Erythroblast (primary cell): Measurements from ENCODE around the gene PCDH19.

Experiments used
- DNase-seq, 2 experiments: peaks; one replicate each; lab custom pipeline; 2025; lab: John Stamatoyannopoulos, UW
- GATA1 ChIP-seq: IDR thresholded peaks from 2 replicates; pipeline ENCODE4 v1.6.1; 2011; ENCODE audit warnings: low read depth, mild to moderate bottlenecking, control low read depth, low read length, moderate library complexity
- POLR2A ChIP-seq: IDR thresholded peaks from 2 replicates; pipeline ENCODE4 v1.6.1; 2011; ENCODE audit warnings: mild to moderate bottlenecking, low read length

PCDH19 gene

GRCh38 chrX:100376576-100376975 lies 33.5 kb downstream of the PCDH19 start:
- TF ChIP-seq POLR2A (no peak), GATA1 (no peak)
- DNase-seq, result no peak

GRCh38 chrX:100373673-100374072 lies 36.4 kb downstream of the PCDH19 start:
- DNase-seq, result no peak

GRCh38 chrX:100368167-100368566 lies 41.9 kb downstream of the PCDH19 start:
- no peak for DNase-seq
- TF ChIP-seq POLR2A (no peak), GATA1 (no peak)

More at GRCh38 chrX:100373673-100374072, 36.4 kb downstream of the PCDH19 start:
- TF ChIP-seq GATA1, result no peak
- no peak for TF ChIP-seq POLR2A

GRCh38 chrX:100363896-100364295 lies 46.2 kb downstream of the PCDH19 start:
- no peak for DNase-seq
- TF ChIP-seq GATA1, result no peak
- no peak for TF ChIP-seq POLR2A

- TF ChIP-seq GATA1, result no peak
- TF ChIP-seq POLR2A, result no peak
- no peak for DNase-seq
These were observed 51.3 kb downstream of the PCDH19 start for GRCh38 chrX:100358766-100359165.

- DNase-seq, result no peak
- TF ChIP-seq GATA1 (no peak), POLR2A (no peak)
These were observed 53.6 kb downstream of the PCDH19 start for GRCh38 chrX:100356351-100356896.

GRCh38 chrX:100355680-100356079 lies 54.4 kb downstream of the PCDH19 start:
- TF ChIP-seq POLR2A, result no peak
- TF ChIP-seq GATA1, result no peak
- no peak for DNase-seq

GRCh38 chrX:100353326-100353725 lies 56.7 kb downstream of the PCDH19 start:
- no peak for DNase-seq
- TF ChIP-seq POLR2A (no peak), GATA1 (no peak)

- no peak for TF ChIP-seq POLR2A
- no peak for TF ChIP-seq GATA1
- DNase-seq, result no peak
These were observed 59.2 kb downstream of the PCDH19 start for GRCh38 chrX:100350704-100351489.

- TF ChIP-seq GATA1 (no peak), POLR2A (no peak)
- DNase-seq, result no peak
These were observed 60.7 kb downstream of the PCDH19 start for GRCh38 chrX:100349391-100349790.

GRCh38 chrX:100341142-100341510 lies 68.9 kb downstream of the PCDH19 start:
- DNase-seq, result no peak
- TF ChIP-seq GATA1, result no peak
- TF ChIP-seq POLR2A, result no peak

GRCh38 chrX:100340491-100341141 lies 69.5 kb downstream of the PCDH19 start:
- TF ChIP-seq GATA1, result no peak
- TF ChIP-seq POLR2A, result no peak
- DNase-seq, result no peak

- TF ChIP-seq POLR2A (no peak), GATA1 (no peak)
- DNase-seq, result no peak
These were observed 81.7 kb downstream of the PCDH19 start for GRCh38 chrX:100328351-100328750.

- no peak for TF ChIP-seq POLR2A
- no peak for TF ChIP-seq GATA1
- DNase-seq, result no peak
These were observed 90.4 kb downstream of the PCDH19 start for GRCh38 chrX:100319716-100320115.
